ENCODE measurements around the gene IER5L.
A peak's percentile ranks its signal among the peaks of the same experiment; 100 is the strongest.

Gene IER5L

GRCh38 chr9:129222819-129223218 lies 44.8 kb upstream of the IER5L start:
- CTCF ChIA-PET = interaction anchor here (0.5 to 3.6 kb wide), 4 partner anchors 23 to 1063 kb away, joined by 3 to 8 read pairs (median 4); no protein-coding TSS in a partner anchor
- Histone ChIP-seq H3K4me1 (ENCODE audit: control extremely low read depth in 1 of 4, control insufficient read depth in 4 of 4, insufficient read depth in 4 of 4, low read length in 3 of 4) (peaks cover 0 to 41% (median 18%) of the 10 kb centered on the region in 4 experiments), H3K27ac (ENCODE audit: insufficient read depth in 1 of 2, low read depth in 1 of 2, low read length in 2 of 2, poor library complexity in 1 of 2, severe bottlenecking in 2 of 2) (no peak overlapping the region), H3K36me3 (ENCODE audit: control insufficient read depth in 4 of 4, insufficient read depth in 4 of 4, low read length in 3 of 4) (no peaks in the 10 kb centered on the region), H3K27me3 (replicated peaks in 2 of 5; ENCODE audit: control insufficient read depth in 4 of 5, insufficient read depth in 5 of 5, low read length in 4 of 5) (no peaks in the 10 kb centered on the region), H3K4me3 (ENCODE audit: control insufficient read depth in 1 of 7, extremely low read depth in 1 of 7, insufficient read depth in 4 of 7, low read depth in 2 of 7, low read length in 6 of 7) (no peak overlapping the region), H3K9me3 (ENCODE audit: control extremely low read depth in 1 of 5, control insufficient read depth in 4 of 5, insufficient read depth in 2 of 5, low read depth in 1 of 5, low read length in 4 of 5) (no peaks in the 10 kb centered on the region)
- DNase-seq = no peak
- POLR2A ChIA-PET = interaction anchor here (1.6 kb wide), 1 partner anchor 11 kb away, joined by 3 read pairs; no protein-coding TSS in a partner anchor
- 99% methylated on average over 13 of the region's 13 CpGs for WGBS (ENCODE audit: insufficient coverage)

GRCh38 chr9:129221979-129222635 lies 44.0 kb upstream of the IER5L start:
- Histone ChIP-seq H3K27me3 (replicated peaks in 2 of 5; ENCODE audit: control insufficient read depth in 4 of 5, insufficient read depth in 5 of 5, low read length in 4 of 5) (no peaks in the 10 kb centered on the region), H3K27ac (ENCODE audit: insufficient read depth in 1 of 2, low read depth in 1 of 2, low read length in 2 of 2, poor library complexity in 1 of 2, severe bottlenecking in 2 of 2) (no peak overlapping the region), H3K36me3 (ENCODE audit: control insufficient read depth in 4 of 4, insufficient read depth in 4 of 4, low read length in 3 of 4) (no peaks in the 10 kb centered on the region), H3K4me1 (ENCODE audit: control extremely low read depth in 1 of 4, control insufficient read depth in 4 of 4, insufficient read depth in 4 of 4, low read length in 3 of 4) (peaks cover 0 to 45% (median 18%) of the 10 kb centered on the region in 4 experiments), H3K4me3 (ENCODE audit: control insufficient read depth in 1 of 7, extremely low read depth in 1 of 7, insufficient read depth in 4 of 7, low read depth in 2 of 7, low read length in 6 of 7) (no peak overlapping the region), H3K9me3 (ENCODE audit: control extremely low read depth in 1 of 5, control insufficient read depth in 4 of 5, insufficient read depth in 2 of 5, low read depth in 1 of 5, low read length in 4 of 5) (no peaks in the 10 kb centered on the region)
- POLR2A ChIA-PET = interaction anchor here (1.6 kb wide), 1 partner anchor 10 kb away, joined by 3 read pairs; no protein-coding TSS in a partner anchor
- WGBS (ENCODE audit: insufficient coverage) = 98% methylated on average over 15 of the region's 15 CpGs
- CTCF ChIA-PET = interaction anchor here (0.5 to 3.6 kb wide), 5 partner anchors 24 to 1063 kb away, joined by 3 to 8 read pairs (median 3); no protein-coding TSS in a partner anchor
- DNase-seq = no peak

GRCh38 chr9:129221233-129221632 lies 43.2 kb upstream of the IER5L start:
- ChIA-PET POLR2A (interaction anchor here (0.6 to 1.6 kb wide), 2 partner anchors 9 to 19 kb away, joined by 3 read pairs; no protein-coding TSS in a partner anchor), CTCF (interaction anchor here (0.6 to 3.6 kb wide), 4 partner anchors 25 to 96 kb away, joined by 3 to 8 read pairs (median 4); partner anchors contain the start of gene IER5L)
- peaks cover 0 to 43% (median 17%) of the 10 kb centered on the region in 4 experiments for H3K4me1 ChIP-seq (ENCODE audit: control extremely low read depth in 1 of 4, control insufficient read depth in 4 of 4, insufficient read depth in 4 of 4, low read length in 3 of 4)
- no peaks in the 10 kb centered on the region for H3K27me3 ChIP-seq (replicated peaks in 2 of 5; ENCODE audit: control insufficient read depth in 4 of 5, insufficient read depth in 5 of 5, low read length in 4 of 5)
- no peaks in the 10 kb centered on the region for H3K9me3 ChIP-seq (ENCODE audit: control extremely low read depth in 1 of 5, control insufficient read depth in 4 of 5, insufficient read depth in 2 of 5, low read depth in 1 of 5, low read length in 4 of 5)
- H3K36me3 ChIP-seq (ENCODE audit: control insufficient read depth in 4 of 4, insufficient read depth in 4 of 4, low read length in 3 of 4) = no peaks in the 10 kb centered on the region
- DNase-seq = peak; percentile 53 to 74 (median 72)
- H3K27ac ChIP-seq (ENCODE audit: insufficient read depth in 1 of 2, low read depth in 1 of 2, low read length in 2 of 2, poor library complexity in 1 of 2, severe bottlenecking in 2 of 2) = no peak overlapping the region
- no peak overlapping the region for H3K4me3 ChIP-seq (ENCODE audit: control insufficient read depth in 1 of 7, extremely low read depth in 1 of 7, insufficient read depth in 4 of 7, low read depth in 2 of 7, low read length in 6 of 7)
- 54% methylated on average over 7 of the region's 7 CpGs for WGBS (ENCODE audit: insufficient coverage)

GRCh38 chr9:129220771-129221170 lies 42.7 kb upstream of the IER5L start:
- Histone ChIP-seq H3K36me3 (ENCODE audit: control insufficient read depth in 4 of 4, insufficient read depth in 4 of 4, low read length in 3 of 4) (no peaks in the 10 kb centered on the region), H3K27me3 (replicated peaks in 2 of 5; ENCODE audit: control insufficient read depth in 4 of 5, insufficient read depth in 5 of 5, low read length in 4 of 5) (no peaks in the 10 kb centered on the region), H3K9me3 (ENCODE audit: control extremely low read depth in 1 of 5, control insufficient read depth in 4 of 5, insufficient read depth in 2 of 5, low read depth in 1 of 5, low read length in 4 of 5) (no peaks in the 10 kb centered on the region), H3K27ac (ENCODE audit: insufficient read depth in 1 of 2, low read depth in 1 of 2, low read length in 2 of 2, poor library complexity in 1 of 2, severe bottlenecking in 2 of 2) (no peak overlapping the region), H3K4me3 (ENCODE audit: control insufficient read depth in 1 of 7, extremely low read depth in 1 of 7, insufficient read depth in 4 of 7, low read depth in 2 of 7, low read length in 6 of 7) (no peak overlapping the region), H3K4me1 (ENCODE audit: control extremely low read depth in 1 of 4, control insufficient read depth in 4 of 4, insufficient read depth in 4 of 4, low read length in 3 of 4) (peaks cover 0 to 39% (median 13%) of the 10 kb centered on the region in 4 experiments)
- no peak for DNase-seq
- whole genome bisulfite sequencing (ENCODE audit: insufficient coverage) = 100% methylated on average over 2 of the region's 6 CpGs
- ChIA-PET CTCF (interaction anchor here (1.1 to 3.6 kb wide), 2 partner anchors 25 to 78 kb away, joined by 3 to 8 read pairs; no protein-coding TSS in a partner anchor), POLR2A (interaction anchor here (0.6 kb wide), 1 partner anchor 20 kb away, joined by 3 read pairs; no protein-coding TSS in a partner anchor)

- Histone ChIP-seq H3K27ac (ENCODE audit: insufficient read depth in 1 of 2, low read depth in 1 of 2, low read length in 2 of 2, poor library complexity in 1 of 2, severe bottlenecking in 2 of 2) (no peak overlapping the region), H3K4me3 (ENCODE audit: control insufficient read depth in 1 of 7, extremely low read depth in 1 of 7, insufficient read depth in 4 of 7, low read depth in 2 of 7, low read length in 6 of 7) (no peak overlapping the region), H3K36me3 (ENCODE audit: control insufficient read depth in 4 of 4, insufficient read depth in 4 of 4, low read length in 3 of 4) (no peaks in the 10 kb centered on the region), H3K4me1 (ENCODE audit: control extremely low read depth in 1 of 4, control insufficient read depth in 4 of 4, insufficient read depth in 4 of 4, low read length in 3 of 4) (peaks cover 0 to 30% (median 10%) of the 10 kb centered on the region in 4 experiments), H3K27me3 (replicated peaks in 2 of 5; ENCODE audit: control insufficient read depth in 4 of 5, insufficient read depth in 5 of 5, low read length in 4 of 5) (no peaks in the 10 kb centered on the region), H3K9me3 (ENCODE audit: control extremely low read depth in 1 of 5, control insufficient read depth in 4 of 5, insufficient read depth in 2 of 5, low read depth in 1 of 5, low read length in 4 of 5) (no peaks in the 10 kb centered on the region)
- ChIA-PET CTCF (no interaction called here), POLR2A (no interaction called here)
- no peak for DNase-seq
- 83% methylated on average over 6 of the region's 9 CpGs for WGBS (ENCODE audit: insufficient coverage)
Observed at GRCh38 chr9:129218918-129219317, 40.9 kb upstream of the IER5L start.

GRCh38 chr9:129218272-129218625 lies 40.2 kb upstream of the IER5L start:
- Histone ChIP-seq H3K27me3 (replicated peaks in 2 of 5; ENCODE audit: control insufficient read depth in 4 of 5, insufficient read depth in 5 of 5, low read length in 4 of 5) (no peaks in the 10 kb centered on the region), H3K36me3 (ENCODE audit: control insufficient read depth in 4 of 4, insufficient read depth in 4 of 4, low read length in 3 of 4) (no peaks in the 10 kb centered on the region), H3K4me3 (ENCODE audit: control insufficient read depth in 1 of 7, extremely low read depth in 1 of 7, insufficient read depth in 4 of 7, low read depth in 2 of 7, low read length in 6 of 7) (no peak overlapping the region), H3K4me1 (ENCODE audit: control extremely low read depth in 1 of 4, control insufficient read depth in 4 of 4, insufficient read depth in 4 of 4, low read length in 3 of 4) (peaks cover 0 to 30% (median 10%) of the 10 kb centered on the region in 4 experiments), H3K27ac (ENCODE audit: insufficient read depth in 1 of 2, low read depth in 1 of 2, low read length in 2 of 2, poor library complexity in 1 of 2, severe bottlenecking in 2 of 2) (no peak overlapping the region), H3K9me3 (ENCODE audit: control extremely low read depth in 1 of 5, control insufficient read depth in 4 of 5, insufficient read depth in 2 of 5, low read depth in 1 of 5, low read length in 4 of 5) (no peaks in the 10 kb centered on the region)
- CTCF ChIA-PET = no interaction called here
- WGBS (ENCODE audit: insufficient coverage) = 50% methylated on average over 2 of the region's 6 CpGs
- no peak for DNase-seq
- POLR2A ChIA-PET = no interaction called here

- no peak for DNase-seq
- no peak overlapping the region for H3K4me3 ChIP-seq (ENCODE audit: control insufficient read depth in 1 of 7, extremely low read depth in 1 of 7, insufficient read depth in 4 of 7, low read depth in 2 of 7, low read length in 6 of 7)
- no peaks in the 10 kb centered on the region for H3K27me3 ChIP-seq (replicated peaks in 2 of 5; ENCODE audit: control insufficient read depth in 4 of 5, insufficient read depth in 5 of 5, low read length in 4 of 5)
- H3K36me3 ChIP-seq (ENCODE audit: control insufficient read depth in 4 of 4, insufficient read depth in 4 of 4, low read length in 3 of 4) = no peaks in the 10 kb centered on the region
- POLR2A ChIA-PET = no interaction called here
- H3K9me3 ChIP-seq (ENCODE audit: control extremely low read depth in 1 of 5, control insufficient read depth in 4 of 5, insufficient read depth in 2 of 5, low read depth in 1 of 5, low read length in 4 of 5) = no peaks in the 10 kb centered on the region
- no peak overlapping the region for H3K27ac ChIP-seq (ENCODE audit: insufficient read depth in 1 of 2, low read depth in 1 of 2, low read length in 2 of 2, poor library complexity in 1 of 2, severe bottlenecking in 2 of 2)
- WGBS (ENCODE audit: insufficient coverage) = 90% methylated on average over 4 of the region's 5 CpGs
- CTCF ChIA-PET = interaction anchor here (0.8 kb wide), 1 partner anchor 29 kb away, joined by 3 read pairs; no protein-coding TSS in a partner anchor
- peaks cover 0 to 12% (median 5%) of the 10 kb centered on the region in 4 experiments for H3K4me1 ChIP-seq (ENCODE audit: control extremely low read depth in 1 of 4, control insufficient read depth in 4 of 4, insufficient read depth in 4 of 4, low read length in 3 of 4)
Observed at GRCh38 chr9:129213551-129213950, 35.5 kb upstream of the IER5L start.

Measured in common myeloid progenitor, CD34-positive (primary cell).